Osteoblast (primary cell): ENCODE data around the gene NPIPA3. TPM values are rescaled to one million over a fixed set of nuclear protein-coding genes. Genes with fewer than 3 reads are reported as not detected.
A peak's percentile ranks its signal among the peaks of the same experiment; 100 is the strongest.
"Not testable (repeated sequence)": the region's sequence is repeated elsewhere in the genome, so short reads cannot be mapped to it uniquely, and the experiment has no call there.

Experiments
- DNase-seq: peaks from one replicate; pipeline ENCODE4 v3.0.0; 2011; ENCODE audit warnings: low spot score, mixed read lengths; ENCODE audit not compliant: insufficient read length; ENCODE audit errors: missing footprints
- H2AFZ ChIP-seq: 2 replicates; pipeline ENCODE4 v1.6.0; 2011; ENCODE audit warnings: mild to moderate bottlenecking, low read length
- H3K27ac ChIP-seq: 2 replicates; pipeline ENCODE4 v1.5.1; 2011; ENCODE audit warnings: mild to moderate bottlenecking, low read depth, low read length, moderate library complexity
- H3K27me3 ChIP-seq: 2 replicates; pipeline ENCODE4 v1.6.0; 2012; ENCODE audit warnings: mild to moderate bottlenecking, control low read depth, inconsistent platforms, low read length, moderate library complexity; ENCODE audit not compliant: insufficient read depth
- H3K36me3 ChIP-seq: 2 replicates; pipeline ENCODE4 v1.5.1; 2011; ENCODE audit warnings: mild to moderate bottlenecking, low read length, control low read depth, moderate library complexity; ENCODE audit not compliant: insufficient read depth
- H3K4me1 ChIP-seq: 2 replicates; pipeline ENCODE4 v1.5.1; 2011; ENCODE audit warnings: mild to moderate bottlenecking, low read length, control low read depth, moderate library complexity; ENCODE audit not compliant: insufficient read depth
- H3K4me2 ChIP-seq: 2 replicates; pipeline ENCODE4 v1.6.0; 2011; ENCODE audit warnings: mild to moderate bottlenecking, low read length; ENCODE audit not compliant: insufficient read depth
- H3K4me3 ChIP-seq: fragments of 200-600 bp; sonication (generic); 3 replicates; pipeline ENCODE4 v1.5.1; 2012; ENCODE audit warnings: mild to moderate bottlenecking, low read length, inconsistent platforms; ENCODE audit not compliant: insufficient read depth
- H3K79me2 ChIP-seq: 2 replicates; pipeline ENCODE4 v1.6.0; 2012; ENCODE audit warnings: mild to moderate bottlenecking, low read length, control low read depth, inconsistent platforms; ENCODE audit not compliant: insufficient read depth
- H3K9me3 ChIP-seq: 2 replicates; pipeline ENCODE4 v1.5.1; 2011; ENCODE audit warnings: low read depth, low read length, control low read depth
- H4K20me1 ChIP-seq: 2 replicates; pipeline ENCODE4 v1.6.0; 2012; ENCODE audit warnings: mild to moderate bottlenecking, low read length, control low read depth; ENCODE audit not compliant: insufficient read depth
- total RNA-seq: library from RNA; depleted of rRNA; stranded (reverse); fragments of >200 nt; gene quantifications from 2 replicates; pipeline ENCODE4 v1.2.3, GENCODE V29; 2012
- TF ChIP-seq, protein P1 (sequence below): IDR thresholded peaks from 2 replicates; pipeline ENCODE4 v1.5.1; 2011; ENCODE audit warnings: mild to moderate bottlenecking, low read depth, low read length, moderate library complexity; ENCODE audit errors: extremely low read depth

NPIPA3 gene
- 0.72 and 0.88 TPM in 2 replicates for total RNA-seq

DNA sequence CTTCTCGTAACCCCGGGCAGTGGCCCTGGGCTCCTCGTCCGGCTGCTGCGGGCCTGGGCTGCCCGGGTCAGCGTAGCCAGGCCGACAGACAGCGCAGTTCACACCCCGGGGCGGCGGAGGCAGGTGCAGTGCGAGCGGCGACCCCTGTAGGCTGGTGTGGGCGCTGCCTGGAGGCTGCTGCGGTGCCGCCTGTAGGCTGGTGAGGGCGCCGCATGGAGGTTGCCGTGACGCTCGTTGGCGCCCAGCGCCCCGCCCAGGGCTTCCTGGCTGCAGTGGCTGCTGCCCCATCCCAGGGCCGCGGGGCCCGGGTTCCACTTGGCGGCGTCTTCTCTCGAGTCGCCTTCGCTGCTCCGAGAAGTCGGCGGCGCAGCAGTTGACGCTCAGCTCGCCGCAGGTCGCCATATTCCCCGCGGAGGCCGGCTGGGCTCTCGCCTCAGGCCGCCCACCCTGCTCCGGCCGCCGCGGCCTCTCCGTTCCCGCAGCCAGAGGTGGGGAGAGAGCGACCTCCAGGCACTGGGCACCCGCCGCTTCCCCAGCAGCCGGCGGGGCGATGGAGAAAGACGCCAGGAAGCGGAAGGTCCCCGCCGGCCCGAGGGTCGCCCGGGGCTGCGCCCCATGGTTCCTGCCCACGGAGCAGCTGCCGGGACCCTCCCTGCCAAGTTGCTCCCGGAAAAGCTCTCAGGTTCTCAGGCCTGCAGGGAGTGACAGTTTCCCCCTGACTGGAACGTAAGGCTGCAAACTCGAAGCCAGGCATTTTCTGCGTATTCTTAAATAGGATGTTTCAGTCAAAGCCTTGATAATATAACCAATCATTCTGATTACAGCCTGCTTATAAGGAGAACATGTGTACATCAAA, at the start of gene NPIPA3:
NPIPA3 (plus strand) TSS at position 256 of the 856 bp plus-strand sequence. CDS start 5,533 bp downstream, outside the sequence.
- H3K27me3 ChIP-seq, result not testable (repeated sequence)

DNA sequence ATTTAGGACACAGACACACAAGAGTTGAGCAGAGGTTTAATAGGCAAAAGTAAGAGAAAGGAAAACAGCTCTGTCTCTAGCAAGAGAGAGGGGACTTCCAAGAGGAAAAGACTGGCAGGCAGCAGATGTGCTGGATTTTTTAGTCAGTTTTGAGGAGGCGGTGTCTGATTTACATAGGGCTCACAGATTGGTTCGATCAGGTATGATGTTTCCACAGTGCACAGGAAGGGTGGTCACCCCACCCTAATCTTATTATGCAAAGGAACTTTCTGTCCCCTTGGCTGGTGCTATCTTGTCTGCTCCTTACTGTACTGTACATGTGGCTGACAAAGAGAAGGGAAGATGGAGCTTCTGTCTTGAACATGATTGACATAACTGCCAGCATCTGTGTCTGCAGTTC, 45.1 kb upstream of the NPIPA3 start:
- Histone ChIP-seq H3K27me3 (no peaks in the 10 kb centered on the region), H3K9me3 (no peaks in the 10 kb centered on the region), H3K27ac (no peak overlapping the region), H3K79me2 (no peaks in the 10 kb centered on the region), H4K20me1 (no peaks in the 10 kb centered on the region), H2AFZ (no peak overlapping the region), H3K4me3 (no peak overlapping the region), H3K4me1 (no peaks in the 10 kb centered on the region), H3K4me2 (no peak overlapping the region), H3K36me3 (peaks cover 46% of the 10 kb centered on the region)
- TF ChIP-seq, protein P1, sequence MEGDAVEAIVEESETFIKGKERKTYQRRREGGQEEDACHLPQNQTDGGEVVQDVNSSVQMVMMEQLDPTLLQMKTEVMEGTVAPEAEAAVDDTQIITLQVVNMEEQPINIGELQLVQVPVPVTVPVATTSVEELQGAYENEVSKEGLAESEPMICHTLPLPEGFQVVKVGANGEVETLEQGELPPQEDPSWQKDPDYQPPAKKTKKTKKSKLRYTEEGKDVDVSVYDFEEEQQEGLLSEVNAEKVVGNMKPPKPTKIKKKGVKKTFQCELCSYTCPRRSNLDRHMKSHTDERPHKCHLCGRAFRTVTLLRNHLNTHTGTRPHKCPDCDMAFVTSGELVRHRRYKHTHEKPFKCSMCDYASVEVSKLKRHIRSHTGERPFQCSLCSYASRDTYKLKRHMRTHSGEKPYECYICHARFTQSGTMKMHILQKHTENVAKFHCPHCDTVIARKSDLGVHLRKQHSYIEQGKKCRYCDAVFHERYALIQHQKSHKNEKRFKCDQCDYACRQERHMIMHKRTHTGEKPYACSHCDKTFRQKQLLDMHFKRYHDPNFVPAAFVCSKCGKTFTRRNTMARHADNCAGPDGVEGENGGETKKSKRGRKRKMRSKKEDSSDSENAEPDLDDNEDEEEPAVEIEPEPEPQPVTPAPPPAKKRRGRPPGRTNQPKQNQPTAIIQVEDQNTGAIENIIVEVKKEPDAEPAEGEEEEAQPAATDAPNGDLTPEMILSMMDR, result no peak
- DNase-seq, result no peak

More for the DNA sequence above, at the start of gene NPIPA3:
- H3K79me2 ChIP-seq, H3K4me2 ChIP-seq, H3K4me1 ChIP-seq, DNase-seq, H3K36me3 ChIP-seq, H3K27ac ChIP-seq, H4K20me1 ChIP-seq, H2AFZ ChIP-seq, H3K4me3 ChIP-seq, H3K9me3 ChIP-seq: not testable (repeated sequence)

DNA sequence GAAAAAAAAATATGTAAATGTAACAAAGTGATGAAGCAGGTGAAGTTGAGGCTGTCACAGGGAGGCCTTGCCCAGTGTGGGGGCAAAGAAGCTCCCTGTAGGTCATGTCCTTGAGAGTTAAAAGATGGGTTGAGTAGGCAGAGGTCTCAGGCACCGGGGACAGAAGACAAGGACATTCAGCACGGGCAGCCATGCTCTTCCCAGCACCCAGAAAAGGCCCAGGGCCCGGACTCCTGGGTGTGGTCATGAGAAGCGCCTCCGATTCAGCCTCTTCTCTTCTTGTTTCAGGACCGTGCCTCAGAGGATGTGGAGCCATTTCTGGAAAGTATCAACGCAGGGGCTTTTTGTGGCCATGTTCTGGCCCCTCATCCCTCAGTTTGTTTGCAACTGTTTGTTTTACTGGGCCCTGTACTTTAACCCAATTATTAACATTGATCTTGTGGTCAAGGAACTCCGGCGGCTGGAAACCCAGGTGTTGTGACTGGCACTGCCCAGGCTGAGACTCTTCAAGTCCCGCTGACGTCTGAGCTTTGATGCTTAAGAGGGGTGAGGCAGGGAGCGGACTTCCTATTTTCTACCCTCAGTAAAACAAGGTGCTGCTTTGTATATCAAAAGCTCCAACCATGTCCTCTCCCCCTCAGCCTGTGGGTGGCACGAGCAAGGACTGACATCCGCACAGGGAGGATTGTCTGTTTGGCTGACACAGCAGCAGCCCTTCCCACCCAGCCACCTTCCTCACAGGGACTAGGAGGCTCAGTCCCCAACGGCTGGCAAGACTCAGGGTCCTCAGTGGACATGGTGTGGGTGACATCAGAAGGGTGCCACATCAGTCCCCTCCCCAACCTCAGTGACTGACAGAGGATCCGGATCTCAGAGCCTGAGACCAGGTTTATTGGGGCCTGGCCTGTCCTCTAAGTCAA, 35.6 kb upstream of the NPIPA3 start:
- Histone ChIP-seq H3K4me2 (no peak overlapping the region), H3K79me2 (no peaks in the 10 kb centered on the region), H3K27ac (no peak overlapping the region), H3K9me3 (no peaks in the 10 kb centered on the region), H3K4me3 (no peak overlapping the region), H4K20me1 (no peaks in the 10 kb centered on the region), H3K27me3 (no peaks in the 10 kb centered on the region), H3K36me3 (peaks cover 45% of the 10 kb centered on the region), H3K4me1 (no peaks in the 10 kb centered on the region), H2AFZ (no peak overlapping the region)
- DNase-seq, result peak; percentile 19
- TF ChIP-seq, protein P1, result no peak

DNA sequence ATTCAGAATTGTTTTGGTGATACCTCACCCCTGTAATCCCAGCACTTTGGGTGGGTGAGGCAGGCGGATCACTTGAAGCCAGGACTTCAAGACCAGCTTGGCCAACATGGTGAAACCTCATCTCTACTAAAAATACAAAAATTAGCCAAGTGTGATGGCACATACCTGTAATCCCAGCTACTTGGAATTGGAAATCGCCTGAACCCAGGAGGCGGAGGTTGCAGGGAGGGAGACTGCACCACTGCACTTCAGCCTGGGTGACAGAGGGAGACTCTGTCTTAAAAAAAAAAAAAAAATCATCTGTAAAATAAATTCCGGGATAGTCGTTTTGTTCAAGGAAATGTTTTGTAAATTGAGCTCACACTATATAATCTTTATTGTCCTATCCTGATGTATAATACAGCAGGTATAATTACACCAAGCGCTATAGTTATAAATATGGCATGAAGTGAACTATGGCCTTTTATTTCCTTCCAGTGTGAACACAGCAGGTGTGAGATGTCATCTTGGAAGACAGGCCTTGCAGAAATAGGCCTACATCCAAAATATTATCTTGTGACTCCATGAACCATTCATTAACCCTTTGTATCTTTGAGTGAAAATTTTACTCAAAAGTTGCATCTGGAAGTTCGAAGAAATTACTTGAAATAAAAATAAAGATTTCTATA, 34.5 kb upstream of the NPIPA3 start:
- no peaks in the 10 kb centered on the region for H3K9me3 ChIP-seq
- no peaks in the 10 kb centered on the region for H3K27me3 ChIP-seq
- H3K79me2 ChIP-seq, result no peaks in the 10 kb centered on the region
- H2AFZ ChIP-seq, result no peak overlapping the region
- H3K4me3 ChIP-seq, result no peak overlapping the region
- no peak overlapping the region for H3K27ac ChIP-seq
- H3K4me2 ChIP-seq, result no peak overlapping the region
- no peaks in the 10 kb centered on the region for H4K20me1 ChIP-seq
- no peak for DNase-seq
- H3K4me1 ChIP-seq, result no peaks in the 10 kb centered on the region
- TF ChIP-seq, protein P1, result no peak
- peaks cover 37% of the 10 kb centered on the region for H3K36me3 ChIP-seq
